ENCODE results near the gene DEFB112. TPM values are rescaled to one million over a fixed set of nuclear protein-coding genes. Genes with fewer than 3 reads are reported as not detected.

Gene DEFB112
- total RNA-seq, 2 donors from 2014 or later, result not detected

GRCh38 chr6:50007819-50008218 is 41.9 kb downstream of the DEFB112 start:
- no peak overlapping the region for H3K27ac ChIP-seq
- no peaks in the 10 kb centered on the region for H3K27me3 ChIP-seq (replicated peaks; ENCODE audit: insufficient read depth)
- no peaks in the 10 kb centered on the region for H3K36me3 ChIP-seq
- no peak overlapping the region for H3K4me3 ChIP-seq
- DNase-seq (ENCODE audit: low spot score) (no peak), ATAC-seq (ENCODE audit: insufficient number of reproducible peaks, low FRiP score, low read depth) (no peak)
- no peaks in the 10 kb centered on the region for H3K4me1 ChIP-seq (ENCODE audit: control insufficient read depth in 1 of 2, low read depth in 2 of 2)
- peaks cover 3% of the 10 kb centered on the region for H3K9me3 ChIP-seq
- TF ChIP-seq CTCF (IDR thresholded peaks at IDR 0.05), result no peak

GRCh38 chr6:50003139-50003538 is 46.6 kb downstream of the DEFB112 start:
- no peak overlapping the region for H3K27ac ChIP-seq
- ATAC-seq (ENCODE audit: insufficient number of reproducible peaks, low FRiP score, low read depth) (no peak), DNase-seq (ENCODE audit: low spot score) (no peak)
- no peak overlapping the region for H3K4me3 ChIP-seq
- H3K27me3 ChIP-seq (replicated peaks; ENCODE audit: insufficient read depth), result no peaks in the 10 kb centered on the region
- H3K36me3 ChIP-seq, result no peaks in the 10 kb centered on the region
- peaks cover 3% of the 10 kb centered on the region for H3K9me3 ChIP-seq
- no peaks in the 10 kb centered on the region for H3K4me1 ChIP-seq (ENCODE audit: control insufficient read depth in 1 of 2, low read depth in 2 of 2)
- no peak for TF ChIP-seq CTCF (IDR thresholded peaks at IDR 0.05)

- no peak for TF ChIP-seq CTCF (IDR thresholded peaks at IDR 0.05)
- ATAC-seq (ENCODE audit: insufficient number of reproducible peaks, low FRiP score, low read depth), result no peak
- no peaks in the 10 kb centered on the region for H3K9me3 ChIP-seq
- no peak for DNase-seq (ENCODE audit: low spot score)
- H3K27ac ChIP-seq, result no peak overlapping the region
- no peaks in the 10 kb centered on the region for H3K4me1 ChIP-seq (ENCODE audit: control insufficient read depth in 1 of 2, low read depth in 2 of 2)
- no peaks in the 10 kb centered on the region for H3K27me3 ChIP-seq (replicated peaks; ENCODE audit: insufficient read depth)
- no peaks in the 10 kb centered on the region for H3K36me3 ChIP-seq
- H3K4me3 ChIP-seq, result no peak overlapping the region
These were observed 54.5 kb downstream of the DEFB112 start for GRCh38 chr6:49995278-49995677.

Other genes with a start within 250 kb of the DEFB112 start
- gene CRISP1, start 183.4 kb downstream of the DEFB112 start, total RNA-seq, result not detected
- gene DEFB114, start 85.8 kb downstream of the DEFB112 start, total RNA-seq, result not detected
- gene DEFB113, start 80.3 kb downstream of the DEFB112 start, total RNA-seq, result not detected
- not detected for gene DEFB110, start 27.9 kb downstream of the DEFB112 start, total RNA-seq